HepG2 (cell line): ENCODE measurements around the gene LDAH. TPM values are rescaled to one million over a fixed set of nuclear protein-coding genes. Genes with fewer than 3 reads are reported as not detected.

Experiments
- ATAC-seq: fragments of 200-7000 bp; cut with Tn5 transposase; 3 replicates; pipeline ENCODE4 v1.9.1; 2020; ENCODE audit warnings: mild to moderate bottlenecking, moderate library complexity
- BruUV-seq: library from RNA; stranded (reverse); fragments of 400-500 nt; replicated peaks from 2 replicates; lab custom pipeline; 2021; lab: Mats Ljungman, UMichigan
- CTCF ChIA-PET: fragments of 300-600 bp; formaldehyde crosslinking; extraction: SDS; loops from one replicate; lab custom pipeline; 2021; ENCODE audit warnings: low total read pairs, inconsistent platforms, low intra/inter-chr PET ratio; lab: Yijun Ruan, JAX
- POLR2A ChIA-PET: fragments of 350-600 bp; sonication (Branson Sonifier 250); formaldehyde crosslinking; loops from one replicate; lab custom pipeline; 2020; ENCODE audit warnings: antibody characterized with exemption, inconsistent platforms; lab: Yijun Ruan, JAX
- DNase-seq: peaks from one replicate; pipeline ENCODE4 v3.0.0-alpha.2; 2015; ENCODE audit warnings: low spot score
- FAIRE-seq: peaks from 3 replicates; lab custom pipeline; 2011; peaks lifted over from hg19 to GRCh38; lab: Jason Lieb, UNC
- H2AFZ ChIP-seq: one replicate; pipeline ENCODE4 v1.6.1; 2011; ENCODE audit warnings: low read length, inconsistent platforms
- H3K27ac ChIP-seq: fragments of 300-600 bp; 3 replicates; pipeline ENCODE4 v1.8.0; 2011; ENCODE audit warnings: mixed run types, mild to moderate bottlenecking, mixed read lengths, low read length, inconsistent platforms; ENCODE audit not compliant: insufficient read depth; ENCODE audit errors: extremely low read length
- H3K27me3 ChIP-seq, 2 experiments: fragments of 200-600 bp in 1 of 2; 2 replicates in 1 of 2; 3 replicates in 1 of 2; pipeline versions ENCODE4 v1.6.0 to v1.8.0; 2011; ENCODE audit warnings: low read length in 2 of 2, mild to moderate bottlenecking in 2 of 2, moderate library complexity in 2 of 2, inconsistent platforms in 1 of 2; ENCODE audit not compliant: insufficient read depth in 2 of 2, control insufficient read depth in 1 of 2
- H3K36me3 ChIP-seq, 2 experiments: fragments of 200-600 bp in 1 of 2; replicated peaks in 1 of 2; 2 replicates in 1 of 2; 3 replicates in 1 of 2; pipeline versions ENCODE4 v1.5.1 to v1.8.0; 2011; ENCODE audit warnings: low read length in 2 of 2, inconsistent platforms in 1 of 2; ENCODE audit not compliant: insufficient read depth in 2 of 2, control insufficient read depth in 1 of 2
- H3K4me1 ChIP-seq: 2 replicates; pipeline ENCODE4 v1.5.1; 2012; ENCODE audit warnings: low read length, inconsistent platforms; ENCODE audit not compliant: insufficient read depth
- H3K4me2 ChIP-seq: 2 replicates; pipeline ENCODE4 v1.6.0; 2011; ENCODE audit warnings: low read depth, low read length, inconsistent platforms
- H3K4me3 ChIP-seq, 3 experiments: fragments of 200-600 bp in 1 of 3; sonication (generic), shearing (Covaris generic) in 1 of 3; replicated peaks in 1 of 3; 2 replicates each; pipeline ENCODE4 v1.5.1; 2011 to 2016; ENCODE audit warnings: low read length in 3 of 3, inconsistent platforms in 2 of 3, low read depth in 2 of 3, mild to moderate bottlenecking in 2 of 3, control low read depth in 1 of 3, mixed read lengths in 1 of 3; ENCODE audit not compliant: insufficient read depth in 1 of 3
- H3K79me2 ChIP-seq: one replicate; pipeline ENCODE4 v1.6.1; 2011; ENCODE audit warnings: low read length, inconsistent platforms; ENCODE audit not compliant: insufficient read depth
- H3K9ac ChIP-seq: 2 replicates; pipeline ENCODE4 v1.6.0; 2011; ENCODE audit warnings: mild to moderate bottlenecking, low read depth, low read length, inconsistent platforms; ENCODE audit not compliant: insufficient read depth
- H3K9me3 ChIP-seq: 2 replicates; pipeline ENCODE4 v1.5.1; 2012; ENCODE audit warnings: mild to moderate bottlenecking, low read length
- H4K20me1 ChIP-seq: 2 replicates; pipeline ENCODE4 v1.6.0; 2011; ENCODE audit warnings: inconsistent platforms, mild to moderate bottlenecking, low read length, moderate library complexity; ENCODE audit not compliant: insufficient read depth
- BHLHE40 ChIP-seq: IDR thresholded peaks from 2 replicates; pipeline ENCODE4 v1.6.1; 2011; ENCODE audit warnings: low read length, improper control_type of control experiment
- GATAD2A ChIP-seq: IDR thresholded peaks from 2 replicates; pipeline ENCODE4 v1.6.1; 2016
- PRDM10 ChIP-seq: sonication (generic); formaldehyde crosslinking; IDR thresholded peaks from 2 replicates; pipeline ENCODE4 v1.4.0; 2020; ENCODE audit warnings: low read depth, missing genetic modification reagents
- ZNF572 ChIP-seq: sonication (generic); formaldehyde crosslinking; IDR thresholded peaks from 2 replicates; pipeline ENCODE4 v1.5.1; 2020; ENCODE audit warnings: mild to moderate bottlenecking, missing genetic modification reagents
- WGBS: methylation state at CpG from one replicate; pipeline ENCODE4 v1.1.6; 2017; ENCODE audit warnings: low lambda C conversion rate; 5-methylcytosine and 5-hydroxymethylcytosine counted together
- in situ Hi-C: cut with HindIII; loops from 2 replicates; pipeline ENCODE4 v1.10.0; 2017; ENCODE audit warnings: low pct_unique_long_range_greater_than_20kb; ENCODE audit not compliant: extremely low pct_ligation_motif_present
- intact Hi-C: fragments of 100-400 bp; cut with micrococcal nuclease; formaldehyde crosslinking; loops from one replicate; pipeline ENCODE4 v1.10.0; 2022; ENCODE audit not compliant: unreplicated experiment
- polyA plus RNA-seq, 8 experiments: library from polyadenylated mRNA; depleted of rRNA in 3 of 8; stranded (reverse) in 7 of 8; unstranded in 1 of 8; fragments of >200 nt; fragmentation: Illumina TruSeq in 4 of 8; extraction: Trizol in 4 of 8; gene quantifications; 2 replicates each; pipeline versions ENCODE4 v1.2.1 to v1.2.3, GENCODE V29; 2011 to 2016; ENCODE audit warnings: low read depth in 4 of 8, missing spikeins in 1 of 8, mixed read lengths in 1 of 8; ENCODE audit not compliant: insufficient read depth in 1 of 8
- total RNA-seq, 5 experiments: library from RNA; depleted of rRNA; stranded (reverse); fragments of >200 nt; fragmentation: Illumina TruSeq; extraction: Trizol; gene quantifications; 2 replicates each; pipeline ENCODE4 v1.2.3, GENCODE V29; 2016; ENCODE audit warnings: low read depth in 1 of 5

LDAH gene
- total and polyA plus RNA-seq, 2 of the 13 experiments (the other 11 are each of a cell fraction or from before 2014, with no cell fraction given): 28.8 to 46.2 TPM

DNA sequence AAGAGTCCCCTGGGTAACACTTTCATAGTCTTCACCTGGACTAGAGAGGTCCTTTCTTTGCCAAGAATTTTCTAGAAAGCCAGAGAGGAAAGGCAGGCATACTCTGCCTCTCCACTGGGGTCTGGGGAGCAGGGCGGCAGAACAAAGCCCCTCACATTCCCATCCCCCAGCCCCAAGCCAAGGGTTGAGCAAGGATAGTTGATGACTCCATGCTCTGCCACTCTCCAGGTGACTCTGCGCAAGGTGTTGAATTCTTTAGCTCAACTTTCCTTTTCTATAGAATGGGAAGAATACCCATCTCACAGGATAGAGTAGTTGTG is 158.9 kb downstream of the LDAH start (continued):
- no peak for TF ChIP-seq PRDM10 (CRISPR knock-in tag)

GRCh38 chr2:20663196-20664070 is 159.5 kb downstream of the LDAH start:
- no peak overlapping the region for H3K27ac ChIP-seq
- no peak overlapping the region for H3K4me3 ChIP-seq
- peaks cover 9% of the 10 kb centered on the region for H3K79me2 ChIP-seq
- POLR2A ChIA-PET: interaction anchor here (1.2 to 8.5 kb wide), 2 partner anchors 12 to 13 kb away, joined by 5 to 216 read pairs; partner anchors contain the start of gene HS1BP3
- no peaks in the 10 kb centered on the region for H3K9me3 ChIP-seq
- BruUV-seq: no TSS peak
- H3K36me3 ChIP-seq: no peaks in the 10 kb centered on the region
- no peaks in the 10 kb centered on the region for H4K20me1 ChIP-seq
- WGBS: 30% methylated on average over 7 of the region's 7 CpGs
- intact Hi-C loops: loop anchor here (5.0 to 10.0 kb wide), 2 partner anchors 504 to 651 kb away; no protein-coding TSS in a partner anchor
- no peak overlapping the region for H3K9ac ChIP-seq
- H3K4me1 ChIP-seq: peaks cover 47% of the 10 kb centered on the region
- ATAC-seq (no peak), FAIRE-seq (no peak)
- H2AFZ ChIP-seq: no peak overlapping the region
- no peak for TF ChIP-seq GATAD2A (CRISPR knock-in tag)
- TF ChIP-seq BHLHE40: no peak
- TF ChIP-seq ZNF572: 0 out of 2 replicates have a peak, but pooled peaks have one; percentile 45
- TF ChIP-seq, all 625 proteins: peak for 1
- H3K27me3 ChIP-seq: peaks cover 20 to 52% of the 10 kb centered on the region in 2 experiments; a peak in 4 of 5 replicates
- in situ Hi-C loops: loop anchor here (10.0 to 25.0 kb wide), 2 partner anchors 299 to 501 kb away; no protein-coding TSS in a partner anchor
- H3K4me2 ChIP-seq: peak overlapping the region; percentile 1; the same call in 1 of the 2 replicates
- no peak for DNase-seq
- CTCF ChIA-PET: interaction anchor here (0.9 to 3.2 kb wide), 2 partner anchors 13 kb away, joined by 6 to 61 read pairs; no protein-coding TSS in a partner anchor
